Measurements from ENCODE around the gene MIS18A.

MIS18A gene

DNA sequence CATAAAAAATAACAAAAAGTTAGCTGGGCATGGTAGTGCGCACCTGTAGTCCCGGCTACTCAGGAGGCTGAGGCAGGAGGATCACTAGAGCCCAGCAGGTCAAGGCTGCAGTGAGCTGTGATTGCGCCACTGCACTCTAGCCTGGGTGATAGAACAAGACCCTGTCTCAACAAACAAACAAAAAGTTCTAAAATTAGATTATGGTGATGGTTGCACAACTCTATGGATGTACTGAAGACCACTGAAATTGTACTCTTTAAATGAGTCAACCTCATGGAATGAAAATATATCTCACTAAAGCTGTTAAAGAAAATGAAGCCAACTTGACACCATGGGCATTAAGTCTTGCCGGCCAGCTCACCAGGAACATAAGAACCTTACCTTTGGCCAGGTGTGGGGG is 28.9 kb upstream of the MIS18A start:
- TF ChIP-seq CTCF (IDR thresholded peaks at IDR 0.05; ENCODE audit: insufficient read depth, low read length, poor library complexity, severe bottlenecking) (no peak), EZH2phosphoT487 (conservative IDR thresholded peaks at IDR 0.05; ENCODE audit: low read length) (no peak)
- Histone ChIP-seq H3K36me3 (ENCODE audit: low read length) (no peaks in the 10 kb centered on the region), H3K4me3 (ENCODE audit: insufficient read depth, low read length, poor library complexity, severe bottlenecking) (no peak overlapping the region)

GRCh38 chr21:32306021-32306780 is 27.4 kb upstream of the MIS18A start:
- Histone ChIP-seq H3K36me3 (ENCODE audit: low read length) (no peaks in the 10 kb centered on the region), H3K4me2 (ENCODE audit: low read depth, low read length, poor library complexity, severe bottlenecking) (no peak overlapping the region), H3K9me2 (replicated peaks; ENCODE audit: insufficient read depth, low read length) (no peaks in the 10 kb centered on the region), H4K20me1 (ENCODE audit: low read depth, low read length) (no peaks in the 10 kb centered on the region), H3K9me3 (ENCODE audit: insufficient read depth, low read length) (no peaks in the 10 kb centered on the region), H3K9ac (ENCODE audit: low read length) (no peak overlapping the region), H3K27ac (ENCODE audit: low read depth, low read length) (no peak overlapping the region), H3K79me2 (ENCODE audit: insufficient read depth, low read length) (no peaks in the 10 kb centered on the region), H3F3A (ENCODE audit: insufficient read depth) (no peaks in the 10 kb centered on the region), H3K4me3 (ENCODE audit: insufficient read depth, low read length, poor library complexity, severe bottlenecking) (no peak overlapping the region), H3K27me3 (ENCODE audit: low read length) (no peaks in the 10 kb centered on the region), H2AFZ (ENCODE audit: low read depth, low read length, severe bottlenecking) (no peak overlapping the region)
- TF ChIP-seq EZH2phosphoT487 (conservative IDR thresholded peaks at IDR 0.05; ENCODE audit: low read length) (no peak), CTCF (IDR thresholded peaks at IDR 0.05; ENCODE audit: insufficient read depth, low read length, poor library complexity, severe bottlenecking) (no peak)

More for the DNA sequence above, 28.9 kb upstream of the MIS18A start:
- H3K9ac ChIP-seq (ENCODE audit: low read length) = no peak overlapping the region
- H3K79me2 ChIP-seq (ENCODE audit: insufficient read depth, low read length) = no peaks in the 10 kb centered on the region
- no peak overlapping the region for H2AFZ ChIP-seq (ENCODE audit: low read depth, low read length, severe bottlenecking)
- no peaks in the 10 kb centered on the region for H3K27me3 ChIP-seq (ENCODE audit: low read length)
- no peaks in the 10 kb centered on the region for H3F3A ChIP-seq (ENCODE audit: insufficient read depth)
- no peaks in the 10 kb centered on the region for H3K9me2 ChIP-seq (replicated peaks; ENCODE audit: insufficient read depth, low read length)
- H3K27ac ChIP-seq (ENCODE audit: low read depth, low read length) = no peak overlapping the region
- no peaks in the 10 kb centered on the region for H3K9me3 ChIP-seq (ENCODE audit: insufficient read depth, low read length)
- no peaks in the 10 kb centered on the region for H4K20me1 ChIP-seq (ENCODE audit: low read depth, low read length)
- H3K4me2 ChIP-seq (ENCODE audit: low read depth, low read length, poor library complexity, severe bottlenecking) = no peak overlapping the region

GRCh38 chr21:32304998-32305397 is 26.1 kb upstream of the MIS18A start:
- Histone ChIP-seq H3K4me3 (ENCODE audit: insufficient read depth, low read length, poor library complexity, severe bottlenecking) (no peak overlapping the region), H3K9me2 (replicated peaks; ENCODE audit: insufficient read depth, low read length) (no peaks in the 10 kb centered on the region), H3K9me3 (ENCODE audit: insufficient read depth, low read length) (no peaks in the 10 kb centered on the region), H3K4me2 (ENCODE audit: low read depth, low read length, poor library complexity, severe bottlenecking) (no peak overlapping the region), H3F3A (ENCODE audit: insufficient read depth) (no peaks in the 10 kb centered on the region), H3K79me2 (ENCODE audit: insufficient read depth, low read length) (no peaks in the 10 kb centered on the region), H3K36me3 (ENCODE audit: low read length) (no peaks in the 10 kb centered on the region), H2AFZ (ENCODE audit: low read depth, low read length, severe bottlenecking) (no peak overlapping the region), H3K27me3 (ENCODE audit: low read length) (no peaks in the 10 kb centered on the region), H3K9ac (ENCODE audit: low read length) (no peak overlapping the region), H4K20me1 (ENCODE audit: low read depth, low read length) (no peaks in the 10 kb centered on the region), H3K27ac (ENCODE audit: low read depth, low read length) (no peak overlapping the region)
- TF ChIP-seq EZH2phosphoT487 (conservative IDR thresholded peaks at IDR 0.05; ENCODE audit: low read length) (no peak), CTCF (IDR thresholded peaks at IDR 0.05; ENCODE audit: insufficient read depth, low read length, poor library complexity, severe bottlenecking) (no peak)

Data from SU-DHL-6 (cell line).